CD4-positive, alpha-beta T cell treated with Interleukin-2 at 100 ng/mL for 4 hours (primary cell): ENCODE measurements around the gene RUNX3.
A peak's percentile ranks its signal among the peaks of the same experiment; 100 is the strongest.

ENCODE experiments used
- DNase-seq: peaks from one replicate; pipeline ENCODE4 v3.0.0-alpha.2; 2020; ENCODE audit warnings: low spot score

RUNX3 gene

GRCh38 chr1:24861821-24862727, 68.0 kb downstream of the RUNX3 start:
- DNase-seq: no peak

- DNase-seq: no peak
Observed at GRCh38 chr1:24860841-24861240, 69.2 kb downstream of the RUNX3 start.

GRCh38 chr1:24859063-24860010, 70.7 kb downstream of the RUNX3 start:
- DNase-seq: no peak

GRCh38 chr1:24858277-24858676, 71.8 kb downstream of the RUNX3 start:
- no peak for DNase-seq

- DNase-seq: no peak
Observed at GRCh38 chr1:24857507-24858133, 72.5 kb downstream of the RUNX3 start.

- DNase-seq: peak; percentile 37
Observed at GRCh38 chr1:24856787-24857506, 73.1 kb downstream of the RUNX3 start.

- no peak for DNase-seq
Observed at GRCh38 chr1:24855474-24855873, 74.6 kb downstream of the RUNX3 start.

- no peak for DNase-seq
Observed at GRCh38 chr1:24853649-24854048, 76.4 kb downstream of the RUNX3 start.

GRCh38 chr1:24850328-24850920, 79.7 kb downstream of the RUNX3 start:
- DNase-seq: no peak

- DNase-seq: peak; percentile 28
Observed at GRCh38 chr1:24849672-24850295, 80.3 kb downstream of the RUNX3 start.
